GM12892 (cell line): ENCODE measurements around the gene NUP93.

Experiments used
- POLR2A ChIP-seq: IDR thresholded peaks from 2 replicates; pipeline ENCODE4 v1.6.1; 2011; ENCODE audit warnings: low read depth, low read length, control low read depth
- TAF1 ChIP-seq: IDR thresholded peaks from 2 replicates; pipeline ENCODE4 v1.6.1; 2011; ENCODE audit warnings: low read depth, mild to moderate bottlenecking, control low read depth, low read length, borderline replicate concordance

DNA sequence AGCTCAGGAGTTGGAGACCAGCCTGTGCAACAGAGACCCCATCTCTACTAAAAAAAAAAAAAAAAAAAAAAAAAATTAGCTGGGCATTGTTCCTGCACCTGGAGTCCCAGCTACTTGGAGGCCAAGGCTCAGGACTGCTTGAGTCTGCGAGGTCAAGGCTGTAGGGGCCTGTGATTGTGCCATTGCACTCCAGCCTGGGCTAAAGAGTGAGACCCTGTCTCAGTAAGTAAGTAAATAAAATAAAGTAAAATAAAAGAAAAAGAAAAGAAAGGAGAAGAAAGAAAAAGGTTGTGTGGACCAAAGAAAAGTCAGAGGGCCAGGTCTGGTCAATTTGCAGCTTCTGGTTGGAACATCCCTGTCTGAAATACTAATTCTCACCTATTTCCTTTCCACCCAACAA is 29.3 kb upstream of the NUP93 start:
- no peak for TF ChIP-seq POLR2A
- no peak for TF ChIP-seq TAF1
